ENCODE data around the gene METTL25B.

Gene METTL25B

GRCh38 chr1:156738407-156738806 lies 10.1 kb downstream of the METTL25B start:
- no peaks in the 10 kb centered on the region for H3K27me3 ChIP-seq (ENCODE audit: insufficient read depth, low read length)
- DNase-seq: no peak
- H2BK120ac ChIP-seq (ENCODE audit: insufficient read depth, low read length, poor library complexity): no peak overlapping the region
- H3K23ac ChIP-seq (ENCODE audit: low read length): no peak overlapping the region
- H3K79me1 ChIP-seq (ENCODE audit: low read length): peaks cover 4% of the 10 kb centered on the region
- WGBS (ENCODE audit: extremely low coverage, insufficient coverage, insufficient read length): no CpG with 5 or more reads among the region's 10 CpGs
- no peak overlapping the region for H3K14ac ChIP-seq (ENCODE audit: low read length)
- H4K8ac ChIP-seq (ENCODE audit: low read depth, low read length): no peak overlapping the region
- no peak overlapping the region for H2BK5ac ChIP-seq (ENCODE audit: low read depth, low read length, poor library complexity)
- H2AFZ ChIP-seq (ENCODE audit: insufficient read depth, low read length, poor library complexity): no peak overlapping the region
- H2AK5ac ChIP-seq (ENCODE audit: low read length): no peak overlapping the region
- peaks cover 30 to 50% of the 10 kb centered on the region in 2 experiments for H3K36me3 ChIP-seq (ENCODE audit: control insufficient read depth in 1 of 2, insufficient read depth in 2 of 2, low read length in 2 of 2)
- no peak overlapping the region for H3K4me2 ChIP-seq (ENCODE audit: low read length)
- no peak overlapping the region for H3K9ac ChIP-seq (ENCODE audit: low read length)
- no peak overlapping the region for H2BK12ac ChIP-seq (ENCODE audit: low read length)
- H3K79me2 ChIP-seq (ENCODE audit: control insufficient read depth, insufficient read depth, low read length, poor library complexity): no peaks in the 10 kb centered on the region
- H3K27ac ChIP-seq (ENCODE audit: low read depth, low read length): no peak overlapping the region
- no peaks in the 10 kb centered on the region for H3K9me3 ChIP-seq (ENCODE audit: insufficient read depth, low read depth, low read length)
- no peak overlapping the region for H3K4ac ChIP-seq (ENCODE audit: low read depth, low read length)
- H3K4me3 ChIP-seq (ENCODE audit: low read depth, low read length): no peak overlapping the region
- H4K12ac ChIP-seq (ENCODE audit: low read depth, low read length): no peak overlapping the region
- H4K91ac ChIP-seq (ENCODE audit: low read depth, low read length): no peak overlapping the region
- H3K18ac ChIP-seq (ENCODE audit: low read length): no peak overlapping the region
- H3K4me1 ChIP-seq (ENCODE audit: control insufficient read depth in 1 of 2, insufficient read depth in 2 of 2, low read length in 2 of 2): peaks cover 5 to 6% of the 10 kb centered on the region in 2 experiments

GRCh38 chr1:156738916-156739315 lies 10.6 kb downstream of the METTL25B start:
- peaks cover 33 to 52% of the 10 kb centered on the region in 2 experiments for H3K36me3 ChIP-seq (ENCODE audit: control insufficient read depth in 1 of 2, insufficient read depth in 2 of 2, low read length in 2 of 2)
- H3K27ac ChIP-seq (ENCODE audit: low read depth, low read length): no peak overlapping the region
- no peak overlapping the region for H2AK5ac ChIP-seq (ENCODE audit: low read length)
- no peak overlapping the region for H2BK12ac ChIP-seq (ENCODE audit: low read length)
- H3K4me1 ChIP-seq (ENCODE audit: control insufficient read depth in 1 of 2, insufficient read depth in 2 of 2, low read length in 2 of 2): peaks cover 5 to 6% of the 10 kb centered on the region in 2 experiments
- H3K4me2 ChIP-seq (ENCODE audit: low read length): no peak overlapping the region
- H4K12ac ChIP-seq (ENCODE audit: low read depth, low read length): no peak overlapping the region
- no peak overlapping the region for H4K8ac ChIP-seq (ENCODE audit: low read depth, low read length)
- no peaks in the 10 kb centered on the region for H3K9me3 ChIP-seq (ENCODE audit: insufficient read depth, low read depth, low read length)
- H2AFZ ChIP-seq (ENCODE audit: insufficient read depth, low read length, poor library complexity): no peak overlapping the region
- no peak overlapping the region for H3K14ac ChIP-seq (ENCODE audit: low read length)
- no peaks in the 10 kb centered on the region for H3K27me3 ChIP-seq (ENCODE audit: insufficient read depth, low read length)
- no peak overlapping the region for H3K4me3 ChIP-seq (ENCODE audit: low read depth, low read length)
- H2BK5ac ChIP-seq (ENCODE audit: low read depth, low read length, poor library complexity): no peak overlapping the region
- DNase-seq: no peak
- H3K9ac ChIP-seq (ENCODE audit: low read length): no peak overlapping the region
- no CpG with 5 or more reads among the region's 2 CpGs for WGBS (ENCODE audit: extremely low coverage, insufficient coverage, insufficient read length)
- no peak overlapping the region for H3K18ac ChIP-seq (ENCODE audit: low read length)
- no peak overlapping the region for H3K4ac ChIP-seq (ENCODE audit: low read depth, low read length)
- H2BK120ac ChIP-seq (ENCODE audit: insufficient read depth, low read length, poor library complexity): no peak overlapping the region
- no peaks in the 10 kb centered on the region for H3K79me2 ChIP-seq (ENCODE audit: control insufficient read depth, insufficient read depth, low read length, poor library complexity)
- H3K79me1 ChIP-seq (ENCODE audit: low read length): peaks cover 4% of the 10 kb centered on the region
- no peak overlapping the region for H3K23ac ChIP-seq (ENCODE audit: low read length)
- no peak overlapping the region for H4K91ac ChIP-seq (ENCODE audit: low read depth, low read length)

GRCh38 chr1:156740237-156740740 lies 12.0 kb downstream of the METTL25B start:
- Histone ChIP-seq H3K79me1 (ENCODE audit: low read length) (peaks cover 4% of the 10 kb centered on the region), H3K4me3 (ENCODE audit: low read depth, low read length) (peak overlapping the region; percentile 81), H4K8ac (ENCODE audit: low read depth, low read length) (peak overlapping the region; percentile 15), H4K12ac (ENCODE audit: low read depth, low read length) (peak overlapping the region; percentile 63), H3K4me1 (ENCODE audit: control insufficient read depth in 1 of 2, insufficient read depth in 2 of 2, low read length in 2 of 2) (peaks cover 5 to 8% of the 10 kb centered on the region in 2 experiments), H2BK120ac (ENCODE audit: insufficient read depth, low read length, poor library complexity) (no peak overlapping the region), H2AFZ (ENCODE audit: insufficient read depth, low read length, poor library complexity) (peak overlapping the region; percentile 4), H3K14ac (ENCODE audit: low read length) (peak overlapping the region; percentile 73), H2AK5ac (ENCODE audit: low read length) (peak overlapping the region; percentile 4), H3K27me3 (ENCODE audit: insufficient read depth, low read length) (no peaks in the 10 kb centered on the region), H3K9ac (ENCODE audit: low read length) (peak overlapping the region; percentile 81), H3K4ac (ENCODE audit: low read depth, low read length) (peak overlapping the region; percentile 42), H4K91ac (ENCODE audit: low read depth, low read length) (peak overlapping the region; percentile 4), H3K79me2 (ENCODE audit: control insufficient read depth, insufficient read depth, low read length, poor library complexity) (peaks cover 4% of the 10 kb centered on the region), H3K18ac (ENCODE audit: low read length) (peak overlapping the region; percentile 0), H3K9me3 (ENCODE audit: insufficient read depth, low read depth, low read length) (no peaks in the 10 kb centered on the region), H2BK5ac (ENCODE audit: low read depth, low read length, poor library complexity) (no peak overlapping the region), H3K36me3 (ENCODE audit: control insufficient read depth in 1 of 2, insufficient read depth in 2 of 2, low read length in 2 of 2) (peaks cover 41 to 61% of the 10 kb centered on the region in 2 experiments), H3K23ac (ENCODE audit: low read length) (no peak overlapping the region), H2BK12ac (ENCODE audit: low read length) (no peak overlapping the region), H3K27ac (ENCODE audit: low read depth, low read length) (peak overlapping the region; percentile 7), H3K4me2 (ENCODE audit: low read length) (peak overlapping the region; percentile 66)
- DNase-seq: no peak
- WGBS (ENCODE audit: extremely low coverage, insufficient coverage, insufficient read length): no CpG with 5 or more reads among the region's 7 CpGs

- no peaks in the 10 kb centered on the region for H3K9me3 ChIP-seq (ENCODE audit: insufficient read depth, low read depth, low read length)
- peak within 1 kb of the TSS; percentile 73 for H3K14ac ChIP-seq (ENCODE audit: low read length)
- no peak within 1 kb of the TSS for H3K23ac ChIP-seq (ENCODE audit: low read length)
- H3K4ac ChIP-seq (ENCODE audit: low read depth, low read length): peak within 1 kb of the TSS; percentile 42
- peak within 1 kb of the TSS; percentile 81 for H3K9ac ChIP-seq (ENCODE audit: low read length)
- H2AK5ac ChIP-seq (ENCODE audit: low read length): peak within 1 kb of the TSS; percentile 4
- peaks cover 4% of the 10 kb centered on the region for H3K79me2 ChIP-seq (ENCODE audit: control insufficient read depth, insufficient read depth, low read length, poor library complexity)
- WGBS (ENCODE audit: extremely low coverage, insufficient coverage, insufficient read length): no CpG with 5 or more reads among the region's 38 CpGs
- H2BK12ac ChIP-seq (ENCODE audit: low read length): no peak within 1 kb of the TSS
- peaks cover 38 to 60% of the 10 kb centered on the region in 2 experiments for H3K36me3 ChIP-seq (ENCODE audit: control insufficient read depth in 1 of 2, insufficient read depth in 2 of 2, low read length in 2 of 2)
- peak within 1 kb of the TSS; percentile 38 for H4K8ac ChIP-seq (ENCODE audit: low read depth, low read length)
- peak within 1 kb of the TSS; percentile 59 for H3K27ac ChIP-seq (ENCODE audit: low read depth, low read length)
- H3K4me3 ChIP-seq (ENCODE audit: low read depth, low read length): peak within 1 kb of the TSS; percentile 81
- H2BK5ac ChIP-seq (ENCODE audit: low read depth, low read length, poor library complexity): no peak within 1 kb of the TSS
- H3K4me2 ChIP-seq (ENCODE audit: low read length): peak within 1 kb of the TSS; percentile 66
- peak within 1 kb of the TSS; percentile 4 for H2AFZ ChIP-seq (ENCODE audit: insufficient read depth, low read length, poor library complexity)
- H3K79me1 ChIP-seq (ENCODE audit: low read length): peaks cover 4% of the 10 kb centered on the region
- no peak within 1 kb of the TSS for H2BK120ac ChIP-seq (ENCODE audit: insufficient read depth, low read length, poor library complexity)
- peak within 1 kb of the TSS; percentile 23 for H4K91ac ChIP-seq (ENCODE audit: low read depth, low read length)
- H3K27me3 ChIP-seq (ENCODE audit: insufficient read depth, low read length): no peaks in the 10 kb centered on the region
- peak within 1 kb of the TSS; percentile 63 for H4K12ac ChIP-seq (ENCODE audit: low read depth, low read length)
- DNase-seq: peak; percentile 99 to 100
- H3K18ac ChIP-seq (ENCODE audit: low read length): peak within 1 kb of the TSS; percentile 0
- H3K4me1 ChIP-seq (ENCODE audit: control insufficient read depth in 1 of 2, insufficient read depth in 2 of 2, low read length in 2 of 2): peaks cover 10% of the 10 kb centered on the region in 2 experiments
Observed at GRCh38 chr1:156740741-156741480, 12.6 kb downstream of the METTL25B start, which contains the start of gene MRPL24. MRPL24 (minus strand) TSS chr1:156741088; CDS start chr1:156738704, 2,384 bp downstream.
